ENCODE results near the gene RIC8B. TPM values are rescaled to one million over a fixed set of nuclear protein-coding genes. Genes with fewer than 3 reads are reported as not detected.

RIC8B gene
- polyA plus RNA-seq, 1 donor: 13.9 TPM

- no peaks in the 10 kb centered on the region for H3K27me3 ChIP-seq (ENCODE audit: control insufficient read depth, insufficient read depth, low read length)
- no peak overlapping the region for H3K27ac ChIP-seq (ENCODE audit: low read length)
- WGBS (ENCODE audit: insufficient coverage, low lambda C conversion rate): no CpG with 5 or more reads among the region's 4 CpGs
- peaks cover 9% of the 10 kb centered on the region for H3K4me1 ChIP-seq (ENCODE audit: control insufficient read depth, insufficient read depth, low read length)
- H3K36me3 ChIP-seq (ENCODE audit: control insufficient read depth, insufficient read depth, low read length): peaks cover 42% of the 10 kb centered on the region
- H3K9me3 ChIP-seq (ENCODE audit: control insufficient read depth, low read depth, low read length): no peaks in the 10 kb centered on the region
- no peak for DNase-seq
- H3K4me3 ChIP-seq (ENCODE audit: low read length): no peak overlapping the region
Observed at GRCh38 chr12:106885541-106886249, 111.2 kb downstream of the RIC8B start.

GRCh38 chr12:106886932-106887331 lies 112.5 kb downstream of the RIC8B start:
- H3K9me3 ChIP-seq (ENCODE audit: control insufficient read depth, low read depth, low read length): no peaks in the 10 kb centered on the region
- H3K27ac ChIP-seq (ENCODE audit: low read length): no peak overlapping the region
- peaks cover 36% of the 10 kb centered on the region for H3K36me3 ChIP-seq (ENCODE audit: control insufficient read depth, insufficient read depth, low read length)
- DNase-seq: no peak
- H3K4me1 ChIP-seq (ENCODE audit: control insufficient read depth, insufficient read depth, low read length): peaks cover 17% of the 10 kb centered on the region
- WGBS (ENCODE audit: insufficient coverage, low lambda C conversion rate): no CpG with 5 or more reads among the region's 2 CpGs
- no peaks in the 10 kb centered on the region for H3K27me3 ChIP-seq (ENCODE audit: control insufficient read depth, insufficient read depth, low read length)
- no peak overlapping the region for H3K4me3 ChIP-seq (ENCODE audit: low read length)

- peaks cover 29% of the 10 kb centered on the region for H3K36me3 ChIP-seq (ENCODE audit: control insufficient read depth, insufficient read depth, low read length)
- H3K9me3 ChIP-seq (ENCODE audit: control insufficient read depth, low read depth, low read length): no peaks in the 10 kb centered on the region
- DNase-seq: no peak
- H3K27me3 ChIP-seq (ENCODE audit: control insufficient read depth, insufficient read depth, low read length): no peaks in the 10 kb centered on the region
- no peak overlapping the region for H3K4me3 ChIP-seq (ENCODE audit: low read length)
- no peak overlapping the region for H3K27ac ChIP-seq (ENCODE audit: low read length)
- H3K4me1 ChIP-seq (ENCODE audit: control insufficient read depth, insufficient read depth, low read length): peaks cover 28% of the 10 kb centered on the region
- whole genome bisulfite sequencing (ENCODE audit: insufficient coverage, low lambda C conversion rate): no CpG with 5 or more reads among the region's 5 CpGs
Observed at GRCh38 chr12:106888348-106888970, 114.0 kb downstream of the RIC8B start.

- no peak overlapping the region for H3K27ac ChIP-seq (ENCODE audit: low read length)
- DNase-seq: no peak
- peaks cover 28% of the 10 kb centered on the region for H3K4me1 ChIP-seq (ENCODE audit: control insufficient read depth, insufficient read depth, low read length)
- 96% methylated on average over 4 of the region's 6 CpGs for WGBS (ENCODE audit: insufficient coverage, low lambda C conversion rate)
- no peaks in the 10 kb centered on the region for H3K9me3 ChIP-seq (ENCODE audit: control insufficient read depth, low read depth, low read length)
- H3K27me3 ChIP-seq (ENCODE audit: control insufficient read depth, insufficient read depth, low read length): no peaks in the 10 kb centered on the region
- H3K36me3 ChIP-seq (ENCODE audit: control insufficient read depth, insufficient read depth, low read length): peaks cover 22% of the 10 kb centered on the region
- H3K4me3 ChIP-seq (ENCODE audit: low read length): no peak overlapping the region
Observed at GRCh38 chr12:106889326-106889725, 114.8 kb downstream of the RIC8B start.

- 60% methylated on average over 1 of the region's 4 CpGs for WGBS (ENCODE audit: insufficient coverage, low lambda C conversion rate)
- no peaks in the 10 kb centered on the region for H3K9me3 ChIP-seq (ENCODE audit: control insufficient read depth, low read depth, low read length)
- peak in 1 of 2 donors; percentile 55 for DNase-seq
- H3K27ac ChIP-seq (ENCODE audit: low read length): no peak overlapping the region
- peaks cover 28% of the 10 kb centered on the region for H3K4me1 ChIP-seq (ENCODE audit: control insufficient read depth, insufficient read depth, low read length)
- no peaks in the 10 kb centered on the region for H3K27me3 ChIP-seq (ENCODE audit: control insufficient read depth, insufficient read depth, low read length)
- H3K36me3 ChIP-seq (ENCODE audit: control insufficient read depth, insufficient read depth, low read length): peaks cover 17% of the 10 kb centered on the region
- no peak overlapping the region for H3K4me3 ChIP-seq (ENCODE audit: low read length)
Observed at GRCh38 chr12:106889950-106890626, 115.6 kb downstream of the RIC8B start.

- WGBS (ENCODE audit: insufficient coverage, low lambda C conversion rate): no CpG with 5 or more reads among the region's 1 CpG
- H3K27ac ChIP-seq (ENCODE audit: low read length): peak overlapping the region; percentile 62
- peaks cover 28% of the 10 kb centered on the region for H3K4me1 ChIP-seq (ENCODE audit: control insufficient read depth, insufficient read depth, low read length)
- no peak overlapping the region for H3K4me3 ChIP-seq (ENCODE audit: low read length)
- no peaks in the 10 kb centered on the region for H3K9me3 ChIP-seq (ENCODE audit: control insufficient read depth, low read depth, low read length)
- no peaks in the 10 kb centered on the region for H3K27me3 ChIP-seq (ENCODE audit: control insufficient read depth, insufficient read depth, low read length)
- peak; percentile 78 to 87 for DNase-seq
- peaks cover 6% of the 10 kb centered on the region for H3K36me3 ChIP-seq (ENCODE audit: control insufficient read depth, insufficient read depth, low read length)
Observed at GRCh38 chr12:106892075-106892474, 117.6 kb downstream of the RIC8B start.

- 100% methylated on average over 1 of the region's 8 CpGs for WGBS (ENCODE audit: insufficient coverage, low lambda C conversion rate)
- Histone ChIP-seq H3K9me3 (ENCODE audit: control insufficient read depth, low read depth, low read length) (no peaks in the 10 kb centered on the region), H3K27me3 (ENCODE audit: control insufficient read depth, insufficient read depth, low read length) (no peaks in the 10 kb centered on the region), H3K4me1 (ENCODE audit: control insufficient read depth, insufficient read depth, low read length) (peaks cover 32% of the 10 kb centered on the region), H3K4me3 (ENCODE audit: low read length) (no peak overlapping the region), H3K36me3 (ENCODE audit: control insufficient read depth, insufficient read depth, low read length) (peaks cover 3% of the 10 kb centered on the region), H3K27ac (ENCODE audit: low read length) (no peak overlapping the region)
- DNase-seq: no peak
Observed at GRCh38 chr12:106893451-106893850, 119.0 kb downstream of the RIC8B start.

GRCh38 chr12:106894774-106895173 lies 120.3 kb downstream of the RIC8B start:
- Histone ChIP-seq H3K9me3 (ENCODE audit: control insufficient read depth, low read depth, low read length) (no peaks in the 10 kb centered on the region), H3K27me3 (ENCODE audit: control insufficient read depth, insufficient read depth, low read length) (no peaks in the 10 kb centered on the region), H3K4me1 (ENCODE audit: control insufficient read depth, insufficient read depth, low read length) (peaks cover 31% of the 10 kb centered on the region), H3K36me3 (ENCODE audit: control insufficient read depth, insufficient read depth, low read length) (no peaks in the 10 kb centered on the region), H3K4me3 (ENCODE audit: low read length) (no peak overlapping the region), H3K27ac (ENCODE audit: low read length) (no peak overlapping the region)
- no peak for DNase-seq
- no CpG with 5 or more reads among the region's 1 CpG for WGBS (ENCODE audit: insufficient coverage, low lambda C conversion rate)

GRCh38 chr12:106896603-106897002 lies 122.1 kb downstream of the RIC8B start:
- H3K27me3 ChIP-seq (ENCODE audit: control insufficient read depth, insufficient read depth, low read length): no peaks in the 10 kb centered on the region
- H3K27ac ChIP-seq (ENCODE audit: low read length): no peak overlapping the region
- peaks cover 22% of the 10 kb centered on the region for H3K4me1 ChIP-seq (ENCODE audit: control insufficient read depth, insufficient read depth, low read length)
- H3K4me3 ChIP-seq (ENCODE audit: low read length): no peak overlapping the region
- no peaks in the 10 kb centered on the region for H3K36me3 ChIP-seq (ENCODE audit: control insufficient read depth, insufficient read depth, low read length)
- DNase-seq: no peak
- H3K9me3 ChIP-seq (ENCODE audit: control insufficient read depth, low read depth, low read length): no peaks in the 10 kb centered on the region

GRCh38 chr12:106897082-106897481 lies 122.6 kb downstream of the RIC8B start:
- no peak for DNase-seq

More at GRCh38 chr12:106897082-106897481, 122.6 kb downstream of the RIC8B start:
- no CpG with 5 or more reads among the region's 6 CpGs for WGBS (ENCODE audit: insufficient coverage, low lambda C conversion rate)
- no peak overlapping the region for H3K4me3 ChIP-seq (ENCODE audit: low read length)
- H3K4me1 ChIP-seq (ENCODE audit: control insufficient read depth, insufficient read depth, low read length): peaks cover 19% of the 10 kb centered on the region
- no peak overlapping the region for H3K27ac ChIP-seq (ENCODE audit: low read length)
- H3K36me3 ChIP-seq (ENCODE audit: control insufficient read depth, insufficient read depth, low read length): no peaks in the 10 kb centered on the region
- no peaks in the 10 kb centered on the region for H3K27me3 ChIP-seq (ENCODE audit: control insufficient read depth, insufficient read depth, low read length)
- no peaks in the 10 kb centered on the region for H3K9me3 ChIP-seq (ENCODE audit: control insufficient read depth, low read depth, low read length)

Data from large intestine (tissue), 3 donors.